ENCODE results near the gene DDAH1.

DDAH1 gene

DNA sequence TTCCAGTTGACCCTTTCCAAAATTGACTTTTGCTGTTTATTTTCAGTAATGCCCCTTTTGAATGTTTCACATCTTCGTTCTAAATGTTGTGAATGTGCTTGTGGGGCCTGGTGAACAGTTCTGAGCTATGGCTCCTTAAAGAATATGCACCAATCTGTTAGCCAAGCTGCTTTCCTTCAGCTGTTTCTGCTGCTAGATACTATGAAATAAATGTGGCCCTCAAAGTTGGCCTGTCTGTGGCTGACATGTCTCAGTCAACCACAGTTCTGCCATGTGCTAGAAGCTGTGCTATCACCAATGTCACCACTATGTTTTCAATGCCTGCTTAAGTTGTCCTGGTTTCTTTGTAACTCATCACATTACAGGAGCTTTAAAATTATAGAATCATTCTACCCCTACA is 101.9 kb downstream of the DDAH1 start:
- TF ChIP-seq, protein P1, sequence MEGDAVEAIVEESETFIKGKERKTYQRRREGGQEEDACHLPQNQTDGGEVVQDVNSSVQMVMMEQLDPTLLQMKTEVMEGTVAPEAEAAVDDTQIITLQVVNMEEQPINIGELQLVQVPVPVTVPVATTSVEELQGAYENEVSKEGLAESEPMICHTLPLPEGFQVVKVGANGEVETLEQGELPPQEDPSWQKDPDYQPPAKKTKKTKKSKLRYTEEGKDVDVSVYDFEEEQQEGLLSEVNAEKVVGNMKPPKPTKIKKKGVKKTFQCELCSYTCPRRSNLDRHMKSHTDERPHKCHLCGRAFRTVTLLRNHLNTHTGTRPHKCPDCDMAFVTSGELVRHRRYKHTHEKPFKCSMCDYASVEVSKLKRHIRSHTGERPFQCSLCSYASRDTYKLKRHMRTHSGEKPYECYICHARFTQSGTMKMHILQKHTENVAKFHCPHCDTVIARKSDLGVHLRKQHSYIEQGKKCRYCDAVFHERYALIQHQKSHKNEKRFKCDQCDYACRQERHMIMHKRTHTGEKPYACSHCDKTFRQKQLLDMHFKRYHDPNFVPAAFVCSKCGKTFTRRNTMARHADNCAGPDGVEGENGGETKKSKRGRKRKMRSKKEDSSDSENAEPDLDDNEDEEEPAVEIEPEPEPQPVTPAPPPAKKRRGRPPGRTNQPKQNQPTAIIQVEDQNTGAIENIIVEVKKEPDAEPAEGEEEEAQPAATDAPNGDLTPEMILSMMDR (IDR thresholded peaks at IDR 0.05; ENCODE audit: low read depth, low read length, missing control alignments): no peak
- in situ Hi-C loops (cut with HindIII; ENCODE audit: low sequenced_read_pairs): no loop called here
- no peak overlapping the region for H3K4me3 ChIP-seq (ENCODE audit: low read depth, low read length)
- DNase-seq (ENCODE audit: low read depth): no peak

DNA sequence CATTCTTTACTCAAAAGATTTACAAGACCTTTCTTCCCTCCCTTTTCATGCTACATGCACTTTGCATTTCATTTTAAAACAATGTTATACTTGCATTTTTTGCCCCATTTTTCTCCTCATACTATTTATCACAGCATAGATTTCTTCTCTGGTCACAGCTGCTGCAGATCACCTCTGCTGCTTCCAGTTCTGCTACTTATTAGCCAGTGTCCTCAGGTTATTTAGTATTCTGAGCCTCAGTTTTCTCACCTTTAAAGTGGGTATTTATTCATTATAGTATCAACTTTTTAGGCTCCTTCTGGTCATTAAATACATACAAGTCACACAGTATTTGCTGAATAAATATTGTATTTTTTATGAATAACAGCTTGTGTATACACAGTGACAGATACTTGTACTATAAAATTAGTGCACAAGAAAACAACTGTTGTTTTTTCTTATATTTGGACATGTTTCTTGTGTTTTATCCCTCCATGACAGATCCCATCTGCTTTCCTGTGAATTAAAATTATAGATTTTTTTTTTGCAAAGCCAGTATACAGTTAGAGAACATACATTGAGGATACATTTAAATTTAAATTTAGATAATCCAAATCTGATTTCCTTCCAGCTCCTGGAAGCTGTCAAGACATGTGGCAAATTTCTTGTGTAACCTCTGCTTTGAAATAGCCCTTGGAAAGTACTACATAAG is 103.2 kb downstream of the DDAH1 start:
- in situ Hi-C loops (cut with HindIII; ENCODE audit: low sequenced_read_pairs): no loop called here
- DNase-seq (ENCODE audit: low read depth): no peak
- H3K4me3 ChIP-seq (ENCODE audit: low read depth, low read length): no peak overlapping the region
- TF ChIP-seq, protein P1 (IDR thresholded peaks at IDR 0.05; ENCODE audit: low read depth, low read length, missing control alignments): no peak

GRCh38 chr1:85360730-85361493 is 104.0 kb downstream of the DDAH1 start:
- peak; percentile 98 for DNase-seq (ENCODE audit: low read depth)
- in situ Hi-C loops (cut with HindIII; ENCODE audit: low sequenced_read_pairs): no loop called here
- no peak overlapping the region for H3K4me3 ChIP-seq (ENCODE audit: low read depth, low read length)
- TF ChIP-seq, protein P1 (IDR thresholded peaks at IDR 0.05; ENCODE audit: low read depth, low read length, missing control alignments): no peak

- no peak for DNase-seq (ENCODE audit: low read depth)
- in situ Hi-C loops (cut with HindIII; ENCODE audit: low sequenced_read_pairs): no loop called here
- H3K4me3 ChIP-seq (ENCODE audit: low read depth, low read length): no peak overlapping the region
- TF ChIP-seq, protein P1 (IDR thresholded peaks at IDR 0.05; ENCODE audit: low read depth, low read length, missing control alignments): no peak
Measured at GRCh38 chr1:85359874-85360721, 104.9 kb downstream of the DDAH1 start.

GRCh38 chr1:85358702-85359438 is 106.1 kb downstream of the DDAH1 start:
- in situ Hi-C loops (cut with HindIII; ENCODE audit: low sequenced_read_pairs): no loop called here
- TF ChIP-seq, protein P1 (IDR thresholded peaks at IDR 0.05; ENCODE audit: low read depth, low read length, missing control alignments): no peak
- DNase-seq (ENCODE audit: low read depth): no peak
- no peak overlapping the region for H3K4me3 ChIP-seq (ENCODE audit: low read depth, low read length)

- no peak overlapping the region for H3K4me3 ChIP-seq (ENCODE audit: low read depth, low read length)
- no peak for DNase-seq (ENCODE audit: low read depth)
- TF ChIP-seq, protein P1 (IDR thresholded peaks at IDR 0.05; ENCODE audit: low read depth, low read length, missing control alignments): no peak
- in situ Hi-C loops (cut with HindIII; ENCODE audit: low sequenced_read_pairs): no loop called here
Measured at GRCh38 chr1:85357817-85358216, 107.1 kb downstream of the DDAH1 start.

Data from astrocyte of the cerebellum (primary cell).